Uterus (tissue), 4 donors: Measurements from ENCODE around the gene TOPBP1. TPM values are rescaled to one million over a fixed set of nuclear protein-coding genes. Genes with fewer than 3 reads are reported as not detected.

Experiments used
- DNase-seq, 2 donors: peaks; one replicate each; pipeline ENCODE4 v3.0.0-alpha.2; 2019 to 2020
- H3K27ac ChIP-seq, 2 donors: fragments of 200-600 bp; sonication (generic); 1 replicate in 1 of 2; 2 replicates in 1 of 2; pipeline ENCODE4 v1.5.1; 2016 to 2018
- H3K27me3 ChIP-seq, 2 donors: fragments of 200-600 bp; sonication (generic); one replicate each; pipeline ENCODE4 v1.5.1; 2018 to 2019; ENCODE audit warnings: control low read depth in 1 of 2
- H3K36me3 ChIP-seq, 2 donors: fragments of 200-600 bp; sonication (generic); one replicate each; pipeline ENCODE4 v1.5.1; 2019; ENCODE audit warnings: control low read depth in 1 of 2
- H3K4me1 ChIP-seq, 2 donors: fragments of 200-600 bp; sonication (generic); one replicate each; pipeline ENCODE4 v1.5.1; 2018 to 2019; ENCODE audit warnings: control low read depth in 1 of 2
- H3K4me3 ChIP-seq, 2 donors: fragments of 200-600 bp; sonication (generic); 1 replicate in 1 of 2; 2 replicates in 1 of 2; pipeline ENCODE4 v1.5.1; 2018 to 2019; ENCODE audit warnings: mild to moderate bottlenecking in 1 of 2
- H3K9me3 ChIP-seq, 2 donors: fragments of 200-600 bp; sonication (generic); one replicate each; pipeline ENCODE4 v1.5.1; 2019; ENCODE audit warnings: control low read depth in 1 of 2
- CTCF ChIP-seq, 4 experiments: fragments of 200-600 bp in 2 of 4; fragments of 450-650 bp in 2 of 4; sonication (generic) in 2 of 4; IDR thresholded peaks; one replicate each; pipeline ENCODE4 v1.5.1; 2016 to 2019; ENCODE audit warnings: antibody characterized with exemption in 4 of 4, mild to moderate bottlenecking in 2 of 4, moderate library complexity in 1 of 4
- POLR2A ChIP-seq, 2 donors: fragments of 450-650 bp; IDR thresholded peaks; one replicate each; pipeline ENCODE4 v1.6.1; 2016; ENCODE audit warnings: antibody characterized with exemption in 2 of 2, mild to moderate bottlenecking in 1 of 2, moderate library complexity in 1 of 2
- intact Hi-C: fragments of 100-400 bp; cut with DNase I; formaldehyde crosslinking; loops from one replicate; pipeline ENCODE4 v1.15.1; 2023; ENCODE audit warnings: low total_unique reads
- total RNA-seq, 4 donors: library from RNA; depleted of rRNA in 3 of 4; stranded (reverse); fragments of >200 nt in 3 of 4; gene quantifications; one replicate each; pipeline versions ENCODE4 v1.1.0 to v1.2.4, GENCODE V29; 2014 to 2023
- donor health status: DM: yes; HTN: yes; CAD: no.

The TOPBP1 gene
- total RNA-seq, 4 donors from 2014 or later: 12.3 to 51.6 (median 20.5) TPM

- no peak overlapping the region for H3K27ac ChIP-seq
- H3K4me3 ChIP-seq: no peak overlapping the region
- H3K4me1 ChIP-seq: peaks cover 0 to 3% of the 10 kb centered on the region in 2 donors
- H3K36me3 ChIP-seq: no peaks in the 10 kb centered on the region
- TF ChIP-seq POLR2A (IDR thresholded peaks at IDR 0.05) (no peak), CTCF (IDR thresholded peaks at IDR 0.05) (no peak)
- DNase-seq: no peak
- intact Hi-C loops: no loop called here
- no peaks in the 10 kb centered on the region for H3K27me3 ChIP-seq
- no peaks in the 10 kb centered on the region for H3K9me3 ChIP-seq
Measured at GRCh38 chr3:133588784-133589465, 72.8 kb downstream of the TOPBP1 start.

- DNase-seq: no peak
- H3K36me3 ChIP-seq: no peaks in the 10 kb centered on the region
- H3K4me1 ChIP-seq: peaks cover 0 to 3% of the 10 kb centered on the region in 2 donors
- intact Hi-C loops: no loop called here
- no peaks in the 10 kb centered on the region for H3K9me3 ChIP-seq
- no peak for TF ChIP-seq CTCF (IDR thresholded peaks at IDR 0.05)
- no peak for TF ChIP-seq POLR2A (IDR thresholded peaks at IDR 0.05)
- no peak overlapping the region for H3K27ac ChIP-seq
- no peak overlapping the region for H3K4me3 ChIP-seq
- H3K27me3 ChIP-seq: no peaks in the 10 kb centered on the region
Measured at GRCh38 chr3:133588035-133588434, 73.7 kb downstream of the TOPBP1 start.

- DNase-seq: no peak
- no peaks in the 10 kb centered on the region for H3K9me3 ChIP-seq
- H3K27me3 ChIP-seq: no peaks in the 10 kb centered on the region
- H3K4me3 ChIP-seq: no peak overlapping the region
- TF ChIP-seq CTCF (IDR thresholded peaks at IDR 0.05) (no peak), POLR2A (IDR thresholded peaks at IDR 0.05) (no peak)
- H3K4me1 ChIP-seq: no peaks in the 10 kb centered on the region
- H3K27ac ChIP-seq: no peak overlapping the region
- intact Hi-C loops: no loop called here
- no peaks in the 10 kb centered on the region for H3K36me3 ChIP-seq
Measured at GRCh38 chr3:133583396-133583795, 78.3 kb downstream of the TOPBP1 start.

GRCh38 chr3:133578548-133579191 is 83.1 kb downstream of the TOPBP1 start:
- TF ChIP-seq CTCF (IDR thresholded peaks at IDR 0.05): peak in 3 of 4 experiments; percentile 7 to 34 (median 33)
- TF ChIP-seq POLR2A (IDR thresholded peaks at IDR 0.05): no peak
- DNase-seq: no peak
- Histone ChIP-seq H3K4me1 (peaks cover 0 to 3% of the 10 kb centered on the region in 2 donors), H3K4me3 (no peak overlapping the region), H3K36me3 (no peaks in the 10 kb centered on the region), H3K27ac (no peak overlapping the region), H3K9me3 (no peaks in the 10 kb centered on the region), H3K27me3 (no peaks in the 10 kb centered on the region)
- intact Hi-C loops: loop anchor here (10.0 kb wide), 1 partner anchor 854 kb away; the partner anchor contains the start of gene NPHP3

- no peaks in the 10 kb centered on the region for H3K36me3 ChIP-seq
Measured at GRCh38 chr3:133576169-133576568, 85.6 kb downstream of the TOPBP1 start.

More at GRCh38 chr3:133576169-133576568, 85.6 kb downstream of the TOPBP1 start:
- H3K9me3 ChIP-seq: no peaks in the 10 kb centered on the region
- no peak overlapping the region for H3K4me3 ChIP-seq
- no peaks in the 10 kb centered on the region for H3K27me3 ChIP-seq
- no peak overlapping the region for H3K27ac ChIP-seq
- DNase-seq: no peak
- TF ChIP-seq CTCF (IDR thresholded peaks at IDR 0.05): no peak
- no peak for TF ChIP-seq POLR2A (IDR thresholded peaks at IDR 0.05)
- H3K4me1 ChIP-seq: peaks cover 3 to 6% of the 10 kb centered on the region in 2 donors
- intact Hi-C loops: loop anchor here (10.0 kb wide), 1 partner anchor 851 kb away; the partner anchor contains the start of gene NPHP3
